NCI-H1930 (cell line): Measurements from ENCODE around the gene TSFM.

Experiments used
- DNase-seq, 2 experiments: peaks; one replicate each; lab custom pipeline; 2025; lab: John Stamatoyannopoulos, UW

Gene TSFM

DNA sequence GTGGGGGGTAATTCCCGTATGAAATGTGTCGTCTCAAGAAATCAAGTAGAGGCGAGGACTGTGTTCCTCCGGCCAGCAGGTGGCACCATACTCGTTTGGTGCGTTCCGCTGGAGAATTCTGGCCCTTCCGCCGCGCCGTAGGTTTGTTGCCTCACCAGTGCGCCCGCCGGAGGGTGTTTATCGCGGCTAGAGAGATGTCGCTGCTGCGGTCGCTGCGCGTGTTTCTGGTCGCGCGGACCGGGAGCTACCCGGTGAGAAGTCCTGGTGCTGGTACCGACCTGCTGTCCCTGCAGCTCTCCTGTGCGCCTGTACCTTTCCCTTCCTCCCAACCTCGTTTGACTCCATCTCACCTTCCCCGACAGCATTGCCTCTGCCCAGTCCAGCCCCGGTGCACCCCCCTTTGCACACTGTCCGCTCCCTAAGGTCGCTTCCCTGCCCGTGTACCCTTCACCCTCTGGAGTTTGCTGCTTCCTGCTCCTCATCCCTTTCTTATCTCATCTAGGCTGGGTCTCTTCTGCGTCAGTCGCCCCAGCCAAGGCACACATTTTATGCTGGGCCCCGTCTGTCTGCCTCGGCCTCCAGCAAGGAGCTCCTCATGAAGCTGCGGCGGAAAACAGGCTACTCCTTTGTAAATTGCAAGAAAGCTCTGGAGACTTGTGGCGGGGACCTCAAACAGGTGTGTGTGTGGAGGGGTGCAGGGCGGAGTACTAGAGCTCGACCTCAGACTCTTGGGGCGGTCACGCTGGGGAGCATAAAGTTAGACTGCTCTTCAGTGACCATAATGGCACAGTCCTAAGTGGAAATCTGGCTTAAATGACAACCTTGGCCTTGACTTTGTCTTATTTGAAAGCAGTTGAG is at the start of gene TSFM:
TSFM (plus strand) TSS at position 180 of the 858 bp plus-strand sequence; CDS start at position 195, 15 bp downstream.
- DNase-seq, result peak; percentile 90 to 98

- no peak for DNase-seq
Measured at GRCh38 chr12:57733928-57734327, 48.7 kb upstream of the TSFM start.

DNA sequence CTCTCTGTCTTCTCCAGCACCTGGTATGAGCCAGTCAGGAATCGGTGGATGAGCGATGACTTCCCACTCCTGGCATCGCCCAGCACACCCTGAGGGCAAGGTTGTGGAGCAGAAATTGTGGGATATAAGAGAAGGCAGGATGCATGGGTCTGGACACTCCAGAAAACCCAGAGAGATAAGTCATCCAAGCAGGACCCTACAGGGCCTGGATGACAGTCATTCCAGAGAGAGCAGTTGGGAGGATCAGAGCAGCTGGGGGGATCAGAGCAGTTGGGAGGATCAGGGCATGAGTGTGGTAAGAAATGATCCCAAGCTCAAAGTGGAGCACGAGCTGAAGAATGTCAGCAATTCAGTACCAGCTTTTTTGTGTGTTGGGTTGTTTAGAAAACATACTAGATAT is 48.0 kb upstream of the TSFM start:
- no peak for DNase-seq

GRCh38 chr12:57735198-57735855 is 47.3 kb upstream of the TSFM start:
- DNase-seq, result no peak

GRCh38 chr12:57735952-57736740 is 46.4 kb upstream of the TSFM start:
- DNase-seq, result peak; percentile 43 to 49

GRCh38 chr12:57736741-57737466 is 45.7 kb upstream of the TSFM start:
- DNase-seq, result no peak

DNA sequence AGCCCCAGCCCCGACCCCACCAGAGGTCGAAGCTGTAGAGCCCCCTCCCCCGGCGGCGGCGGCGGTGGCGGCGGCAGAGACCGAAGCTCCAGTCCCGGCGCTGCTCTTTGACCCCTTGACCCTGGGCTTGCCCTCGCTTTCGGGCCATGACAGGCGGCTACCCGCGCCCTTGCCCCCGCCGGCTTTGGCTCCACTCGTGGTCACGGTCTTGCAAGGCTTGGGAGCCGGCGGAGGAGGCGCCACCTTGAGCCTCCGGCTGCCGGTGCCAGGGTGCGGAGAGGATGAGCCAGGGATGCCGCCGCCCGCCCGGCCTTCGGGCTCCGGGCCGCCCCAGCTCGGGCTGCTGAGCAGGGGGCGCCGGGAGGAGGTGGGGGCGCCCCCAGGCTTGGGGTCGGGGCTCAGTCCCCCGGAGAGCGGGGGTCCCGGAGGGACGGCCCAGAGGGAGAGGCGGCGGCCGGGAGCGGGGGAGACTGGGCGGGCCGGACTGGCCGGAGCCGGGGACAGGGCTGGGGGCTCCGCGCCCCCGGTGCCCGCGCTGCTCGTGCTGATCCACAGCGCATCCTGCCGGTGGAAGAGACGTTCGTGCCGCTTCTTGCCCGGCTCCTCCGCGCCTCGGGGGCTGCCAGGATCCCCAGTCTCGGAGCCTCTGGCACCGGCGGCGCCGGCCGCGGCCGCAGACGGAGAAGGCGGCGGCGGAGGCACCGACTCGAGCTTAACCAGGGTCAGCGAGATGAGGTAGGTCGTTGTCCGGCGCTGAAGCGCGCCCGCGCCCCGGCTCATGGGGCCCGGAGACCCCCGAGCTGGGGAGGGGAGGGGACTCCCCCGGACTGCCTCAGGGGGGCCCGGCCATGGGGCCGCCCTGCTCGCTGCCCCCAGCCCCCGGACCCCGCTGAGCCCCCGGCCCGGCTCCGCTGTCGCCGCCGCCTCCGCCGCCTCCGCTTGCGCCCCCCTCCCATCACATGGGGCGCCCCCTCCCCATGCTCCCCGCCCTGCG is 44.8 kb upstream of the TSFM start:
- DNase-seq, result peak in 1 of 2 experiments; percentile 53

GRCh38 chr12:57738661-57739237 is 43.8 kb upstream of the TSFM start, which contains the start of gene AGAP2:
TSS of gene AGAP2 (minus strand) at chr12:57738742. CDS start at chr12:57738246, 496 bp downstream.
- DNase-seq, result peak; percentile 41 to 76

DNA sequence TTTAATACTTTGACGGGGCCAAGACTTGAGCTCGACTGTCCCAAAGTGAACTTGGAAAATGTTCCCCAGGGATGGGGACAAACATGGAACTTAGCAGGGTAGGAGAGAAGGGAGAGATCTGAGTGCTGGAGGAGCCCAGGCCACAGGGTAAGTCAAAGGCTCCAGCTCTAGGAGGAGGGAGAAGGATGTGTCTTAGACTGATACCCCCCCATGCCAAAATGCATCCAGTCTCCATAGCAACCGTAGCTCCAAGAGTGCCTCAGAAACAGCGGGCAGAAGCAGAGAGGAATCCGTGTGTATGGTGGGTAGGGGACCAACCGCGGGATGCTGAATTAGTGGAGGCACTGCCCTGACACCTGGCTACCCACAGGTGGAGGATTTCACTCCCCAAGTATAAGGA is 43.2 kb upstream of the TSFM start:
- no peak for DNase-seq

- no peak for DNase-seq
Measured at GRCh38 chr12:57739914-57740538, 42.6 kb upstream of the TSFM start.

GRCh38 chr12:57740656-57741412 is 41.8 kb upstream of the TSFM start:
- no peak for DNase-seq

DNA sequence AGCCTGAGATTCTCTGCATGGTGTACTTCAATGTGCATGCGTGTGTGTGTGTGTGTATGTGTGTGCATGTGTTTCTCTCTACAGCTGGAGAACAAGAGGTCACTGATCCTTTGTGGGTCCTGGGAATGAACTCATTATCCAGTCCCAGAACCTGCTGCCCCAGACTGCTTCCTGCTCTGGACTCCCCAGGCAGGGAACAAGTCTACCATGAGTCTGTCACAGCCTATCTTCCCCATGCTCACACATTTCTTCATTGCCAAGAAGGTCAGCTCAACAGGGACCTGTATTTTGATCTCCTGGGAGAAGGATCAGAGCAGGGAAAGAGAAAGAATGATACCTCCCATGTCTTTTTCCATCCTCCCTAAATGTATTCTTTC is 41.2 kb upstream of the TSFM start:
- no peak for DNase-seq

- no peak for DNase-seq
Measured at GRCh38 chr12:57741844-57742738, 40.5 kb upstream of the TSFM start.

GRCh38 chr12:57743769-57744168 is 38.8 kb upstream of the TSFM start:
- no peak for DNase-seq

GRCh38 chr12:57744194-57744776 is 38.3 kb upstream of the TSFM start:
- DNase-seq, result peak; percentile 76 to 86

DNA sequence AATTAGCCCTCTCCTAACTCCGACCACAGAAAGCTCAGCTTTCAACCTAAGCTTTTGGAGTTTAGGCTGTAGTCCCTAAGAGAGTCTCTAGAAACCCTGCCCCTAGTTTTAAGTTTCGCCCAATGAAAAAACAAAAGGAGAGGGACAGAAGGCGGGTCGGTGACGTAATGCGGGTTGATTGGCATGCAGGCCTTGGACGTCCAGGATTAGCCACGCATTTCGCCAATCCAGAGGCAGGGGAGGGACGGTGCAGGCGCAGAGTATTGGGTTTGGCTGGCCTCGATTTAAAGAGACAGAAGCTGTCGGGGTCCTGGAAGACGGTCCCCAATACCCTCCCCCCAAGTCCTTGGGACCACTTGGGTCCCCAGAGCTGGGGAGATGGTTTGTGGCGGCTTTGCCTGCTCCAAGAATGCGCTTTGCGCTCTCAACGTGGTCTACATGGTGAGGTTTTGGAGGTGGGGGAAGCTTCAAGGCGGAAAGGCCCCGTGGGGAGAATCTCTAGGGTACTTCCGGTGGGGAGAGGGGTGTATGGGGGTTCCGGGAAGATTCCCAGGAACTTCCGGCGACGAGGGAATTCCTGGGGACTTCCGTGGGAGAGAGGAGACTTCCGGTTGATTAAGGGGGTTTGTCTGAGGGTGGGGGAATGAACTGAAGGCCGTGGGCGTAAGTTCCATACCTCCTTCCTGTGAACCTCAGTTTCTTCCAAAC is 37.7 kb upstream of the TSFM start, which contains the start of gene TSPAN31:
TSPAN31 (plus strand) TSS at position 263 of the 708 bp plus-strand sequence; CDS start at position 379, 116 bp downstream.
- peak; percentile 94 to 96 for DNase-seq

- no peak for DNase-seq
Measured at GRCh38 chr12:57745485-57745881, 37.1 kb upstream of the TSFM start.
